ENCODE measurements around the gene GPR158.

DNA sequence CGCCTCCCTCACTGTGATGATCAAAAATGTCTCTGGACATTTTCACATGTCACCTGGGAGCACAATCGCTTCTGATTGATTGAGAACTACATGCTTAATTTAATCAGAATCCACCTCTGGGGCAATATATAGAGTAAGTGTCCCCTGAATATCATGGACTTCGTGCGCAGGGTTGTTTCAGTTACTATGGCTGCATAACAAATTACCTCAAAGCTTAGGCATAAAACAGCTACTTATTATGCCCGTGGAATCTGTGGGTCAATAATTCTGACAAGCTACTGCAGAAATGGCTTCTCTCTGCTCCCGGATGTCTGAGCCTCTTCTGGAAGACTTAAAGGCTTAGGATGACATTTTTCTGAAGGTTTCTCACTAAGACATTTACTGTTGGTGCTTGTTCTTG lies 334.4 kb downstream of the GPR158 start:
- TF ChIP-seq TOX (CRISPR knock-in tag; IDR thresholded peaks at IDR 0.05; ENCODE audit: borderline replicate concordance) (no peak), OSR1 (CRISPR knock-in tag; IDR thresholded peaks at IDR 0.05) (no peak), ZFP30 (CRISPR knock-in tag; IDR thresholded peaks at IDR 0.05) (no peak), ARNTL (CRISPR knock-in tag; IDR thresholded peaks at IDR 0.05; ENCODE audit: borderline replicate concordance, low read depth) (no peak), ZNF70 (CRISPR knock-in tag; IDR thresholded peaks at IDR 0.05) (no peak), POU6F1 (CRISPR knock-in tag; IDR thresholded peaks at IDR 0.05; ENCODE audit: borderline replicate concordance, low read depth) (no peak)
- TF ChIP-seq, protein P1, sequence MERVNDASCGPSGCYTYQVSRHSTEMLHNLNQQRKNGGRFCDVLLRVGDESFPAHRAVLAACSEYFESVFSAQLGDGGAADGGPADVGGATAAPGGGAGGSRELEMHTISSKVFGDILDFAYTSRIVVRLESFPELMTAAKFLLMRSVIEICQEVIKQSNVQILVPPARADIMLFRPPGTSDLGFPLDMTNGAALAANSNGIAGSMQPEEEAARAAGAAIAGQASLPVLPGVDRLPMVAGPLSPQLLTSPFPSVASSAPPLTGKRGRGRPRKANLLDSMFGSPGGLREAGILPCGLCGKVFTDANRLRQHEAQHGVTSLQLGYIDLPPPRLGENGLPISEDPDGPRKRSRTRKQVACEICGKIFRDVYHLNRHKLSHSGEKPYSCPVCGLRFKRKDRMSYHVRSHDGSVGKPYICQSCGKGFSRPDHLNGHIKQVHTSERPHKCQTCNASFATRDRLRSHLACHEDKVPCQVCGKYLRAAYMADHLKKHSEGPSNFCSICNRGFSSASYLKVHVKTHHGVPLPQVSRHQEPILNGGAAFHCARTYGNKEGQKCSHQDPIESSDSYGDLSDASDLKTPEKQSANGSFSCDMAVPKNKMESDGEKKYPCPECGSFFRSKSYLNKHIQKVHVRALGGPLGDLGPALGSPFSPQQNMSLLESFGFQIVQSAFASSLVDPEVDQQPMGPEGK (CRISPR knock-in tag; IDR thresholded peaks at IDR 0.05; ENCODE audit: borderline replicate concordance) = no peak
- TF ChIP-seq, protein P2, sequence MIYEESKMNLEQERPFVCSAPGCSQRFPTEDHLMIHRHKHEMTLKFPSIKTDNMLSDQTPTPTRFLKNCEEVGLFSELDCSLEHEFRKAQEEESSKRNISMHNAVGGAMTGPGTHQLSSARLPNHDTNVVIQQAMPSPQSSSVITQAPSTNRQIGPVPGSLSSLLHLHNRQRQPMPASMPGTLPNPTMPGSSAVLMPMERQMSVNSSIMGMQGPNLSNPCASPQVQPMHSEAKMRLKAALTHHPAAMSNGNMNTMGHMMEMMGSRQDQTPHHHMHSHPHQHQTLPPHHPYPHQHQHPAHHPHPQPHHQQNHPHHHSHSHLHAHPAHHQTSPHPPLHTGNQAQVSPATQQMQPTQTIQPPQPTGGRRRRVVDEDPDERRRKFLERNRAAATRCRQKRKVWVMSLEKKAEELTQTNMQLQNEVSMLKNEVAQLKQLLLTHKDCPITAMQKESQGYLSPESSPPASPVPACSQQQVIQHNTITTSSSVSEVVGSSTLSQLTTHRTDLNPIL (CRISPR knock-in tag; IDR thresholded peaks at IDR 0.05; ENCODE audit: low read depth) = no peak
- TF ChIP-seq, protein P3, sequence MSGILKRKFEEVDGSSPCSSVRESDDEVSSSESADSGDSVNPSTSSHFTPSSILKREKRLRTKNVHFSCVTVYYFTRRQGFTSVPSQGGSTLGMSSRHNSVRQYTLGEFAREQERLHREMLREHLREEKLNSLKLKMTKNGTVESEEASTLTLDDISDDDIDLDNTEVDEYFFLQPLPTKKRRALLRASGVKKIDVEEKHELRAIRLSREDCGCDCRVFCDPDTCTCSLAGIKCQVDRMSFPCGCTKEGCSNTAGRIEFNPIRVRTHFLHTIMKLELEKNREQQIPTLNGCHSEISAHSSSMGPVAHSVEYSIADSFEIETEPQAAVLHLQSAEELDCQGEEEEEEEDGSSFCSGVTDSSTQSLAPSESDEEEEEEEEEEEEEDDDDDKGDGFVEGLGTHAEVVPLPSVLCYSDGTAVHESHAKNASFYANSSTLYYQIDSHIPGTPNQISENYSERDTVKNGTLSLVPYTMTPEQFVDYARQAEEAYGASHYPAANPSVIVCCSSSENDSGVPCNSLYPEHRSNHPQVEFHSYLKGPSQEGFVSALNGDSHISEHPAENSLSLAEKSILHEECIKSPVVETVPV (CRISPR knock-in tag; IDR thresholded peaks at IDR 0.05) = no peak
- TF ChIP-seq, protein P4, sequence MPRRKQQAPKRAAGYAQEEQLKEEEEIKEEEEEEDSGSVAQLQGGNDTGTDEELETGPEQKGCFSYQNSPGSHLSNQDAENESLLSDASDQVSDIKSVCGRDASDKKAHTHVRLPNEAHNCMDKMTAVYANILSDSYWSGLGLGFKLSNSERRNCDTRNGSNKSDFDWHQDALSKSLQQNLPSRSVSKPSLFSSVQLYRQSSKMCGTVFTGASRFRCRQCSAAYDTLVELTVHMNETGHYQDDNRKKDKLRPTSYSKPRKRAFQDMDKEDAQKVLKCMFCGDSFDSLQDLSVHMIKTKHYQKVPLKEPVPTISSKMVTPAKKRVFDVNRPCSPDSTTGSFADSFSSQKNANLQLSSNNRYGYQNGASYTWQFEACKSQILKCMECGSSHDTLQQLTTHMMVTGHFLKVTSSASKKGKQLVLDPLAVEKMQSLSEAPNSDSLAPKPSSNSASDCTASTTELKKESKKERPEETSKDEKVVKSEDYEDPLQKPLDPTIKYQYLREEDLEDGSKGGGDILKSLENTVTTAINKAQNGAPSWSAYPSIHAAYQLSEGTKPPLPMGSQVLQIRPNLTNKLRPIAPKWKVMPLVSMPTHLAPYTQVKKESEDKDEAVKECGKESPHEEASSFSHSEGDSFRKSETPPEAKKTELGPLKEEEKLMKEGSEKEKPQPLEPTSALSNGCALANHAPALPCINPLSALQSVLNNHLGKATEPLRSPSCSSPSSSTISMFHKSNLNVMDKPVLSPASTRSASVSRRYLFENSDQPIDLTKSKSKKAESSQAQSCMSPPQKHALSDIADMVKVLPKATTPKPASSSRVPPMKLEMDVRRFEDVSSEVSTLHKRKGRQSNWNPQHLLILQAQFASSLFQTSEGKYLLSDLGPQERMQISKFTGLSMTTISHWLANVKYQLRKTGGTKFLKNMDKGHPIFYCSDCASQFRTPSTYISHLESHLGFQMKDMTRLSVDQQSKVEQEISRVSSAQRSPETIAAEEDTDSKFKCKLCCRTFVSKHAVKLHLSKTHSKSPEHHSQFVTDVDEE (CRISPR knock-in tag; IDR thresholded peaks at IDR 0.05) = no peak
